AG09309 (cell line): ENCODE results near the gene GOLGA6C.
"Not testable (repeated sequence)": the region's sequence is repeated elsewhere in the genome, so short reads cannot be mapped to it uniquely, and the experiment has no call there.

ENCODE experiments used
- DNase-seq: peaks from one replicate; pipeline ENCODE4 v3.0.0-alpha.2; 2010; ENCODE audit warnings: low read depth
- H3K4me3 ChIP-seq: 2 replicates; pipeline ENCODE4 v1.5.1; 2011; ENCODE audit warnings: mild to moderate bottlenecking, low read depth, low read length, moderate library complexity; ENCODE audit not compliant: control insufficient read depth
- TF ChIP-seq, protein P1 (sequence below): IDR thresholded peaks from 2 replicates; pipeline ENCODE4 v1.5.1; 2011; ENCODE audit warnings: mild to moderate bottlenecking, low read depth, low read length, inconsistent platforms; ENCODE audit not compliant: insufficient read depth, control insufficient read depth; ENCODE audit errors: missing control alignments

The GOLGA6C gene, protein sequence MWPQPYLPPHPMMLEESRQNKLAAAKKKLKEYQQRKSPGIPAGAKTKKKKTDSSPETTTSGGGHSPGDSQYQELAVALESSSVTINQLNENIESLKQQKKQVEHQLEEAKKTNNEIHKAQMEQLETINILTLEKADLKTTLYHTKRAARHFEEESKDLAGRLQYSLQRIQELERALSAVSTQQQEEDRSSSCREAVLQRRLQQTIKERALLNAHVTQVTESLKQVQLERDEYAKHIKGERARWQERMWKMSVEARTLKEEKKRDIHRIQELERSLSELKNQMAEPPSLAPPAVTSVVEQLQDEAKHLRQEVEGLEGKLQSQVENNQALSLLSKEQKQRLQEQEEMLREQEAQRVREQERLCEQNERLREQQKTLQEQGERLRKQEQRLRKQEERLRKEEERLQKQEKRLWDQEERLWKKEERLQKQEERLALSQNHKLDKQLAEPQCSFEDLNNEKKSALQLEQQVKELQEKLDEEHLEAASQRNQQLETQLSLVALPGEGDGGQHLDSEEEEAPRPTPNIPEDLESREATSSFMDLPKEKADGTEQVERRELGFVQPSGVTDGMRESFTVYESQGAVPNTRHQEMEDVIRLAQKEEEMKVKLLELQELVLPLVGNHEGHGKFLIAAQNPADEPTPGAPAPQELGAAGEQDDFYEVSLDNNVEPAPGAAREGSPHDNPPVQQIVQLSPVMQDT

GRCh38 chr15:75258034-75258433, at the start of gene GOLGA6C:
TSS of gene GOLGA6C (plus strand) at chr15:75258334. CDS start at chr15:75258599, 265 bp downstream.
- not testable (repeated sequence) for DNase-seq, H3K4me3 ChIP-seq

DNA sequence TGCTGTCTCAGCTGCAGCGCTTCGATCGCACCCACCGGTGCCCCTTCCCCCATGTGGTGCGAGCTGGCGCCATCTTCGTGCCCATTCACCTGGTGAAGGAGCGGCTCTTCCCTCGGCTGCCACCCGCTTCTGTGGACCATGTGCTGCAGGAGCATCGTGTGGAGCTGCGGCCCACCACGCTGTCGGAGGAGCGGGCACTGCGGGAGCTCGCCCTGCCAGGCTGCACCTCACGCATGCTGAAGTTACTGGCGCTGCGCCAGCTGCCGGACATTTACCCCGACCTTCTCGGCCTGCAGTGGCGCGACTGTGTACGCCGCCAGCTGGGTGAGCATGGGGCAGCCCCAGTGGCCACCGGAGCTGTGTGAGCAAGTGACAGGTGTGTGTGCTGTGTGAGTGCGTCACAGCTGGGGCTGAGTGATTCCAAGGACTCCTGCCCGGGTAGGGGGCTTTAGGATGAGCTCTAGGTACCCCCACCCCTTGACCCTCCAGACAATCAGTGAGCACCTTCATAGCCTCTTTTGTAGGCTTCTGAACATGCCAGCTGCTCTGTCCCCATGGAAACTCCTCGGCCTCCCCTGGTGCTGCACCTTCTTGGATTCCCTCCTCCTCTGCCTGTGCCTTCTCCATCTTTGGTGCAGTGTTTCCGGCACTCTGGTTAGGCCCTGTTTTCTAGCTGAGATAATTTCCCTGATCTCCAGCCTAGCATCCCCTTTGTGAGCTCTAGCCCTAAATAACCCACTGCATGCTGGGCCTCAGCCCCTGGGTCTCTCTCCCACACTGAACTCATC, 49.4 kb upstream of the GOLGA6C start:
- no peak for DNase-seq
- TF ChIP-seq, protein P1, sequence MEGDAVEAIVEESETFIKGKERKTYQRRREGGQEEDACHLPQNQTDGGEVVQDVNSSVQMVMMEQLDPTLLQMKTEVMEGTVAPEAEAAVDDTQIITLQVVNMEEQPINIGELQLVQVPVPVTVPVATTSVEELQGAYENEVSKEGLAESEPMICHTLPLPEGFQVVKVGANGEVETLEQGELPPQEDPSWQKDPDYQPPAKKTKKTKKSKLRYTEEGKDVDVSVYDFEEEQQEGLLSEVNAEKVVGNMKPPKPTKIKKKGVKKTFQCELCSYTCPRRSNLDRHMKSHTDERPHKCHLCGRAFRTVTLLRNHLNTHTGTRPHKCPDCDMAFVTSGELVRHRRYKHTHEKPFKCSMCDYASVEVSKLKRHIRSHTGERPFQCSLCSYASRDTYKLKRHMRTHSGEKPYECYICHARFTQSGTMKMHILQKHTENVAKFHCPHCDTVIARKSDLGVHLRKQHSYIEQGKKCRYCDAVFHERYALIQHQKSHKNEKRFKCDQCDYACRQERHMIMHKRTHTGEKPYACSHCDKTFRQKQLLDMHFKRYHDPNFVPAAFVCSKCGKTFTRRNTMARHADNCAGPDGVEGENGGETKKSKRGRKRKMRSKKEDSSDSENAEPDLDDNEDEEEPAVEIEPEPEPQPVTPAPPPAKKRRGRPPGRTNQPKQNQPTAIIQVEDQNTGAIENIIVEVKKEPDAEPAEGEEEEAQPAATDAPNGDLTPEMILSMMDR, result no peak

GRCh38 chr15:75209289-75209676, 48.9 kb upstream of the GOLGA6C start:
- TF ChIP-seq, protein P1, result no peak
- no peak overlapping the region for H3K4me3 ChIP-seq
- no peak for DNase-seq

More for the DNA sequence above, 49.4 kb upstream of the GOLGA6C start:
- no peak overlapping the region for H3K4me3 ChIP-seq

DNA sequence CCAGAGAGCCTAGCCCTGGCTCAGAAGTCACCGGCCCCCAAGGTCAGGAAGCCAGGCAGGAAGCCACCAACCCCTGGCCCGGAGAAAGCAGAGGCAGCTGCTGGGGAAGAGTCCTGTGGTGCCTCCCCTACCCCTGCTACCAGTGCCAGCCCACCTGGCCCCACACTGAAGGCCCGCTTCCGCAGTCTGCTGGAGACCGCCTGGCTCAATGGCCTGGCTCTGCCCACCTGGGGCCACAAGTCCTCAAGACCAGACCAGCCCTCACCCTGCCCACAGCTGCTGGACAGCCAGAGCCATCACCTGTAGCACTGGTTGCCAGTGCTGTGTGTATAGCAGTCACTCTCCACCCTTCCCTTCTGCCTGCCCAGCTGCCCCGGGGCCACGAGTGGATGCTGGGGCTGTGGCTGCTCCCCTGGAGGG, 47.3 kb upstream of the GOLGA6C start:
- DNase-seq, result no peak
- TF ChIP-seq, protein P1, result no peak
- H3K4me3 ChIP-seq, result no peak overlapping the region

- TF ChIP-seq, protein P1, result no peak
- no peak for DNase-seq
- no peak overlapping the region for H3K4me3 ChIP-seq
Observed at GRCh38 chr15:75211436-75212199, 46.5 kb upstream of the GOLGA6C start.

DNA sequence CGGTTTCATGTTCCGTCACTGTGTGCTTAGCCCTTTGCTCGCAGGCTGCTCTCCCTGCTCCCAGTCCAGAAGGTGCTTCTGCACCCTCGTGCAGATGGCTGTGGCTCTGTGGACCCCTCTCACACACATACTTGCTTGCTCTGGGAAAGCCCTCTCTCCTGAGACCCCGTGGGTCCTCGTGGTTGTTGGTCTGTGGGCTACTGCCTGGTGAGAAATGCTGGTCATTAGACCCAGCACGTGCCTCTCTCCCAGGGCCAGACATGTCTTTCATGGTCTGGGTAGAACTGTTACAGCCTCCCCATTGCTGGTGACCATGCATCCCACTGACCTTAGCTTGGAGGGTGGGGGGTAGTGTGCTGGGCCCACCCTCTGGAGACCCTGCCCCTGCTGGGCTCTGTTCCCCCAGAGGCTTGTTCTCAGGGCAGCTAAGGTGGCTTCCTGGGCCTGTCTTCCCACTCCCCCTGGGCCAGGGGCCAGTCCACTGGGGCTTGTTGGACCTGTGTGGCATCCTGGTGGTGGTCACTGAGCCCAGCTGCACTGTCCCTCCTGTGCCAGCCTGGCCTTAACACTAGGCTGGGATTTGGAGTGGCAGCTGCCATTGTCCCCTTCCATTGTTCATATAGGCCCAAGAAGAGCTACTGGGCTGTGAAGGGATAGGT, 45.8 kb upstream of the GOLGA6C start:
- DNase-seq, result no peak
- TF ChIP-seq, protein P1, result no peak

More for the DNA sequence above, 45.8 kb upstream of the GOLGA6C start:
- H3K4me3 ChIP-seq, result no peak overlapping the region
